GM21619 (cell line): ENCODE results near the gene A3GALT2.

ENCODE experiments used
- ATAC-seq: cut with Tn5 transposase; IDR thresholded peaks from one replicate; pipeline ENCODE4 v1.9.1; 2021; ENCODE audit not compliant: unreplicated experiment

A3GALT2 gene

GRCh38 chr1:33257207-33257771, 63.6 kb downstream of the A3GALT2 start:
- no peak for ATAC-seq
